GM23338 (cell line): ENCODE data around the gene ANKRD44.

Experiments used
- CREB1 ChIP-seq: fragments of 250-450 bp; sonication (Bioruptor Pico); IDR thresholded peaks from 2 replicates; pipeline ENCODE4 v1.5.0; 2020; ENCODE audit warnings: low read depth, mild to moderate bottlenecking, moderate library complexity
- ETS1 ChIP-seq: IDR thresholded peaks from 2 replicates; pipeline ENCODE4 v1.6.1; 2016; ENCODE audit warnings: antibody characterized with exemption
- EZH2 ChIP-seq: fragments of 200-600 bp; sonication (generic); IDR thresholded peaks from one replicate; pipeline ENCODE4 v1.8.0; 2017; ENCODE audit warnings: antibody characterized with exemption, mild to moderate bottlenecking, low read depth; ENCODE audit not compliant: unreplicated experiment
- EZH2phosphoT487 ChIP-seq: fragments of 200-600 bp; sonication (generic); IDR thresholded peaks from one replicate; pipeline ENCODE4 v1.8.1; 2018; ENCODE audit warnings: antibody characterized with exemption; ENCODE audit not compliant: unreplicated experiment
- JUNB ChIP-seq: IDR thresholded peaks from one replicate; pipeline ENCODE4 v1.6.1; 2016; ENCODE audit warnings: antibody characterized with exemption; ENCODE audit not compliant: unreplicated experiment
- NANOG ChIP-seq: IDR thresholded peaks from 2 replicates; pipeline ENCODE4 v1.6.1; 2016; ENCODE audit warnings: antibody characterized with exemption, borderline replicate concordance
- POLR2AphosphoS5 ChIP-seq: IDR thresholded peaks from 2 replicates; pipeline ENCODE4 v1.6.1; 2016; ENCODE audit warnings: antibody characterized with exemption, low read depth
- REST ChIP-seq: IDR thresholded peaks from one replicate; pipeline ENCODE4 v1.6.1; 2018; ENCODE audit warnings: antibody characterized with exemption; ENCODE audit not compliant: unreplicated experiment
- ZNF114 ChIP-seq: fragments of 250-450 bp; sonication (Bioruptor Pico); IDR thresholded peaks from 2 replicates; pipeline ENCODE4 v1.5.0; 2020; ENCODE audit warnings: mild to moderate bottlenecking, moderate library complexity
- ZNF331 ChIP-seq: fragments of 250-450 bp; sonication (Bioruptor Pico); IDR thresholded peaks from 2 replicates; pipeline ENCODE4 v1.5.0; 2020; ENCODE audit warnings: low read depth, mild to moderate bottlenecking, moderate library complexity
- TF ChIP-seq, protein P1 (sequence below), 2 experiments: fragments of 200-600 bp in 1 of 2; sonication (generic) in 1 of 2; conservative IDR thresholded peaks; 2 replicates each; pipeline versions ENCODE4 v1.5.1 to v1.6.1; 2016 to 2017; ENCODE audit warnings: antibody characterized with exemption in 2 of 2, low read depth in 2 of 2, mild to moderate bottlenecking in 2 of 2, moderate library complexity in 1 of 2
- TF ChIP-seq, protein P2 (sequence below): fragments of 250-450 bp; sonication (Bioruptor Pico); IDR thresholded peaks from 2 replicates; pipeline ENCODE4 v1.5.0; 2020; ENCODE audit warnings: mild to moderate bottlenecking, moderate library complexity

DNA sequence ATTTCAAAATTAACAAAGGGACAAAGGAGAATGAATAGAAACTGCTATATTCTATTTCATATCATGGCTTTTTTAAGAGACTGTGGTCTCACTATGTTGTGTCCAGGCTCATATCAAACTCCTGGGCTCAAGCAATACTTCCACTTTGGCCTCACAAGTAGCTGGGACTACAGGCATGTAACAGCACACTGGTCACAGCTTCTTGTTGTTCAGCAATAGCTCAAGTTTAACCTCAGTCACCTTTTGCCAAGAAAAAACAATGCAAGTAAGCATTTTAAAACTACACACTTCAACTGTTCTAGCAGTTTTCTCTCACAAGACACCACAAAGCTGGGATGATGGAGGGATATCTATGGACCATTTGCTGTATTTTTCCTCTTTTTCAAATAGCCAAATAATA is 77.1 kb downstream of the ANKRD44 start:
- TF ChIP-seq EZH2 (no peak), ZNF114 (no peak), ETS1 (no peak), REST (no peak), POLR2AphosphoS5 (no peak), EZH2phosphoT487 (no peak), ZNF331 (CRISPR knock-in tag) (no peak), NANOG (no peak), JUNB (no peak), CREB1 (CRISPR knock-in tag) (no peak)
- TF ChIP-seq, protein P1, sequence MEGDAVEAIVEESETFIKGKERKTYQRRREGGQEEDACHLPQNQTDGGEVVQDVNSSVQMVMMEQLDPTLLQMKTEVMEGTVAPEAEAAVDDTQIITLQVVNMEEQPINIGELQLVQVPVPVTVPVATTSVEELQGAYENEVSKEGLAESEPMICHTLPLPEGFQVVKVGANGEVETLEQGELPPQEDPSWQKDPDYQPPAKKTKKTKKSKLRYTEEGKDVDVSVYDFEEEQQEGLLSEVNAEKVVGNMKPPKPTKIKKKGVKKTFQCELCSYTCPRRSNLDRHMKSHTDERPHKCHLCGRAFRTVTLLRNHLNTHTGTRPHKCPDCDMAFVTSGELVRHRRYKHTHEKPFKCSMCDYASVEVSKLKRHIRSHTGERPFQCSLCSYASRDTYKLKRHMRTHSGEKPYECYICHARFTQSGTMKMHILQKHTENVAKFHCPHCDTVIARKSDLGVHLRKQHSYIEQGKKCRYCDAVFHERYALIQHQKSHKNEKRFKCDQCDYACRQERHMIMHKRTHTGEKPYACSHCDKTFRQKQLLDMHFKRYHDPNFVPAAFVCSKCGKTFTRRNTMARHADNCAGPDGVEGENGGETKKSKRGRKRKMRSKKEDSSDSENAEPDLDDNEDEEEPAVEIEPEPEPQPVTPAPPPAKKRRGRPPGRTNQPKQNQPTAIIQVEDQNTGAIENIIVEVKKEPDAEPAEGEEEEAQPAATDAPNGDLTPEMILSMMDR (conservative IDR thresholded peaks at IDR 0.05; ENCODE audit: low read depth in 2 of 2): no peak
- TF ChIP-seq, protein P2, sequence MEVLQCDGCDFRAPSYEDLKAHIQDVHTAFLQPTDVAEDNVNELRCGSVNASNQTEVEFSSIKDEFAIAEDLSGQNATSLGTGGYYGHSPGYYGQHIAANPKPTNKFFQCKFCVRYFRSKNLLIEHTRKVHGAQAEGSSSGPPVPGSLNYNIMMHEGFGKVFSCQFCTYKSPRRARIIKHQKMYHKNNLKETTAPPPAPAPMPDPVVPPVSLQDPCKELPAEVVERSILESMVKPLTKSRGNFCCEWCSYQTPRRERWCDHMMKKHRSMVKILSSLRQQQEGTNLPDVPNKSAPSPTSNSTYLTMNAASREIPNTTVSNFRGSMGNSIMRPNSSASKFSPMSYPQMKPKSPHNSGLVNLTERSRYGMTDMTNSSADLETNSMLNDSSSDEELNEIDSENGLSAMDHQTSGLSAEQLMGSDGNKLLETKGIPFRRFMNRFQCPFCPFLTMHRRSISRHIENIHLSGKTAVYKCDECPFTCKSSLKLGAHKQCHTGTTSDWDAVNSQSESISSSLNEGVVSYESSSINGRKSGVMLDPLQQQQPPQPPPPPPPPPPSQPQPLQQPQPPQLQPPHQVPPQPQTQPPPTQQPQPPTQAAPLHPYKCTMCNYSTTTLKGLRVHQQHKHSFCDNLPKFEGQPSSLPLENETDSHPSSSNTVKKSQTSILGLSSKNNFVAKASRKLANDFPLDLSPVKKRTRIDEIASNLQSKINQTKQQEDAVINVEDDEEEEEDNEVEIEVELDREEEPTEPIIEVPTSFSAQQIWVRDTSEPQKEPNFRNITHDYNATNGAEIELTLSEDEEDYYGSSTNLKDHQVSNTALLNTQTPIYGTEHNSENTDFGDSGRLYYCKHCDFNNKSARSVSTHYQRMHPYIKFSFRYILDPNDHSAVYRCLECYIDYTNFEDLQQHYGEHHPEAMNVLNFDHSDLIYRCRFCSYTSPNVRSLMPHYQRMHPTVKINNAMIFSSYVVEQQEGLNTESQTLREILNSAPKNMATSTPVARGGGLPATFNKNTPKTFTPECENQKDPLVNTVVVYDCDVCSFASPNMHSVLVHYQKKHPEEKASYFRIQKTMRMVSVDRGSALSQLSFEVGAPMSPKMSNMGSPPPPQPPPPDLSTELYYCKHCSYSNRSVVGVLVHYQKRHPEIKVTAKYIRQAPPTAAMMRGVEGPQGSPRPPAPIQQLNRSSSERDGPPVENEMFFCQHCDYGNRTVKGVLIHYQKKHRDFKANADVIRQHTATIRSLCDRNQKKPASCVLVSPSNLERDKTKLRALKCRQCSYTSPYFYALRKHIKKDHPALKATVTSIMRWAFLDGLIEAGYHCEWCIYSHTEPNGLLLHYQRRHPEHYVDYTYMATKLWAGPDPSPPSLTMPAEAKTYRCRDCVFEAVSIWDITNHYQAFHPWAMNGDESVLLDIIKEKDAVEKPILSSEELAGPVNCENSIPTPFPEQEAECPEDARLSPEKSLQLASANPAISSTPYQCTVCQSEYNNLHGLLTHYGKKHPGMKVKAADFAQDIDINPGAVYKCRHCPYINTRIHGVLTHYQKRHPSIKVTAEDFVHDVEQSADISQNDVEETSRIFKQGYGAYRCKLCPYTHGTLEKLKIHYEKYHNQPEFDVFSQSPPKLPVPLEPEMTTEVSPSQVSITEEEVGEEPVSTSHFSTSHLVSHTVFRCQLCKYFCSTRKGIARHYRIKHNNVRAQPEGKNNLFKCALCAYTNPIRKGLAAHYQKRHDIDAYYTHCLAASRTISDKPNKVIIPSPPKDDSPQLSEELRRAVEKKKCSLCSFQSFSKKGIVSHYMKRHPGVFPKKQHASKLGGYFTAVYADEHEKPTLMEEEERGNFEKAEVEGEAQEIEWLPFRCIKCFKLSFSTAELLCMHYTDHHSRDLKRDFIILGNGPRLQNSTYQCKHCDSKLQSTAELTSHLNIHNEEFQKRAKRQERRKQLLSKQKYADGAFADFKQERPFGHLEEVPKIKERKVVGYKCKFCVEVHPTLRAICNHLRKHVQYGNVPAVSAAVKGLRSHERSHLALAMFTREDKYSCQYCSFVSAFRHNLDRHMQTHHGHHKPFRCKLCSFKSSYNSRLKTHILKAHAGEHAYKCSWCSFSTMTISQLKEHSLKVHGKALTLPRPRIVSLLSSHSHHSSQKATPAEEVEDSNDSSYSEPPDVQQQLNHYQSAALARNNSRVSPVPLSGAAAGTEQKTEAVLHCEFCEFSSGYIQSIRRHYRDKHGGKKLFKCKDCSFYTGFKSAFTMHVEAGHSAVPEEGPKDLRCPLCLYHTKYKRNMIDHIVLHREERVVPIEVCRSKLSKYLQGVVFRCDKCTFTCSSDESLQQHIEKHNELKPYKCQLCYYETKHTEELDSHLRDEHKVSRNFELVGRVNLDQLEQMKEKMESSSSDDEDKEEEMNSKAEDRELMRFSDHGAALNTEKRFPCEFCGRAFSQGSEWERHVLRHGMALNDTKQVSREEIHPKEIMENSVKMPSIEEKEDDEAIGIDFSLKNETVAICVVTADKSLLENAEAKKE: no peak
